HepG2 (cell line): ENCODE measurements around the gene GTF2H4. TPM values are rescaled to one million over a fixed set of nuclear protein-coding genes. Genes with fewer than 3 reads are reported as not detected.

ENCODE experiments used
- KDM3A ChIP-seq: IDR thresholded peaks from 2 replicates; pipeline ENCODE4 v1.6.1; 2018; ENCODE audit warnings: low read depth, missing compliant biosample characterization
- SKI ChIP-seq: fragments of 450-650 bp; IDR thresholded peaks from one replicate; pipeline ENCODE4 v1.6.1; 2018; ENCODE audit warnings: mild to moderate bottlenecking; ENCODE audit not compliant: partially characterized antibody
- SMAD1 ChIP-seq: sonication (generic); formaldehyde crosslinking; IDR thresholded peaks from 2 replicates; pipeline ENCODE4 v1.4.0; 2020; ENCODE audit warnings: missing genetic modification reagents, low read depth, mild to moderate bottlenecking, borderline replicate concordance
- ZBTB39 ChIP-seq: sonication (generic); formaldehyde crosslinking; IDR thresholded peaks from 2 replicates; pipeline ENCODE4 v1.5.0; 2020; ENCODE audit warnings: missing genetic modification reagents
- ZNF138 ChIP-seq: sonication (generic); formaldehyde crosslinking; IDR thresholded peaks from 2 replicates; pipeline ENCODE4 v1.5.0; 2020; ENCODE audit warnings: mild to moderate bottlenecking, low read depth, missing genetic modification reagents
- ZNF143 ChIP-seq: sonication (generic); formaldehyde crosslinking; IDR thresholded peaks from 2 replicates; pipeline ENCODE4 v1.4.0; 2020; ENCODE audit warnings: missing genetic modification reagents
- ZNF318 ChIP-seq: sonication (generic); formaldehyde crosslinking; IDR thresholded peaks from 2 replicates; pipeline ENCODE4 v1.4.0; 2020; ENCODE audit warnings: mild to moderate bottlenecking, missing genetic modification reagents
- ZNF382 ChIP-seq: sonication (generic); formaldehyde crosslinking; IDR thresholded peaks from 2 replicates; pipeline ENCODE4 v1.5.0; 2020; ENCODE audit warnings: missing genetic modification reagents, mild to moderate bottlenecking, borderline replicate concordance
- ZNF776 ChIP-seq: sonication (generic); formaldehyde crosslinking; IDR thresholded peaks from 2 replicates; pipeline ENCODE4 v1.4.0; 2020; ENCODE audit warnings: mild to moderate bottlenecking, missing genetic modification reagents
- polyA plus RNA-seq, 8 experiments: library from polyadenylated mRNA; depleted of rRNA in 3 of 8; stranded (reverse) in 7 of 8; unstranded in 1 of 8; fragments of >200 nt; fragmentation: Illumina TruSeq in 4 of 8; extraction: Trizol in 4 of 8; gene quantifications; 2 replicates each; pipeline versions ENCODE4 v1.2.1 to v1.2.3, GENCODE V29; 2011 to 2016; ENCODE audit warnings: low read depth in 4 of 8, missing spikeins in 1 of 8, mixed read lengths in 1 of 8; ENCODE audit not compliant: insufficient read depth in 1 of 8
- total RNA-seq, 5 experiments: library from RNA; depleted of rRNA; stranded (reverse); fragments of >200 nt; fragmentation: Illumina TruSeq; extraction: Trizol; gene quantifications; 2 replicates each; pipeline ENCODE4 v1.2.3, GENCODE V29; 2016; ENCODE audit warnings: low read depth in 1 of 5
- TF ChIP-seq, protein P1 (sequence below): sonication (generic); formaldehyde crosslinking; IDR thresholded peaks from 2 replicates; pipeline ENCODE4 v1.5.1; 2020; ENCODE audit warnings: mild to moderate bottlenecking, moderate library complexity, missing genetic modification reagents
- TF ChIP-seq, protein P2 (sequence below): sonication (generic); formaldehyde crosslinking; IDR thresholded peaks from 2 replicates; pipeline ENCODE4 v1.9.0; 2021; ENCODE audit warnings: missing genetic modification reagents, mild to moderate bottlenecking, borderline replicate concordance

Gene GTF2H4
- total and polyA plus RNA-seq, 2 of the 13 experiments (the other 11 are each of a cell fraction or from before 2014, with no cell fraction given), result 15.9 to 49.3 TPM

GRCh38 chr6:30884521-30885480, 23.2 kb upstream of the GTF2H4 start (continued):
- TF ChIP-seq ZNF318 (CRISPR knock-in tag) (peak; percentile 17; the same call in 1 of the 2 replicates), ZNF382 (CRISPR knock-in tag) (no peak), ZNF138 (CRISPR knock-in tag) (no peak), KDM3A (CRISPR knock-in tag) (no peak), SMAD1 (CRISPR knock-in tag) (no peak), ZNF776 (no peak), ZNF143 (CRISPR knock-in tag) (no peak), SKI (no peak), ZBTB39 (no peak)
- TF ChIP-seq, protein P1, sequence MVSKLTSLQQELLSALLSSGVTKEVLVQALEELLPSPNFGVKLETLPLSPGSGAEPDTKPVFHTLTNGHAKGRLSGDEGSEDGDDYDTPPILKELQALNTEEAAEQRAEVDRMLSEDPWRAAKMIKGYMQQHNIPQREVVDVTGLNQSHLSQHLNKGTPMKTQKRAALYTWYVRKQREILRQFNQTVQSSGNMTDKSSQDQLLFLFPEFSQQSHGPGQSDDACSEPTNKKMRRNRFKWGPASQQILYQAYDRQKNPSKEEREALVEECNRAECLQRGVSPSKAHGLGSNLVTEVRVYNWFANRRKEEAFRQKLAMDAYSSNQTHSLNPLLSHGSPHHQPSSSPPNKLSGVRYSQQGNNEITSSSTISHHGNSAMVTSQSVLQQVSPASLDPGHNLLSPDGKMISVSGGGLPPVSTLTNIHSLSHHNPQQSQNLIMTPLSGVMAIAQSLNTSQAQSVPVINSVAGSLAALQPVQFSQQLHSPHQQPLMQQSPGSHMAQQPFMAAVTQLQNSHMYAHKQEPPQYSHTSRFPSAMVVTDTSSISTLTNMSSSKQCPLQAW (CRISPR knock-in tag), result peak; percentile 57
- TF ChIP-seq, protein P2, sequence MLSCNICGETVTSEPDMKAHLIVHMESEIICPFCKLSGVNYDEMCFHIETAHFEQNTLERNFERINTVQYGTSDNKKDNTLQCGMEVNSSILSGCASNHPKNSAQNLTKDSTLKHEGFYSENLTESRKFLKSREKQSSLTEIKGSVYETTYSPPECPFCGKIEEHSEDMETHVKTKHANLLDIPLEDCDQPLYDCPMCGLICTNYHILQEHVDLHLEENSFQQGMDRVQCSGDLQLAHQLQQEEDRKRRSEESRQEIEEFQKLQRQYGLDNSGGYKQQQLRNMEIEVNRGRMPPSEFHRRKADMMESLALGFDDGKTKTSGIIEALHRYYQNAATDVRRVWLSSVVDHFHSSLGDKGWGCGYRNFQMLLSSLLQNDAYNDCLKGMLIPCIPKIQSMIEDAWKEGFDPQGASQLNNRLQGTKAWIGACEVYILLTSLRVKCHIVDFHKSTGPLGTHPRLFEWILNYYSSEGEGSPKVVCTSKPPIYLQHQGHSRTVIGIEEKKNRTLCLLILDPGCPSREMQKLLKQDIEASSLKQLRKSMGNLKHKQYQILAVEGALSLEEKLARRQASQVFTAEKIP, result 0 out of 2 replicates have a peak, but pooled peaks have one; percentile 67
